GM12878 (cell line): Measurements from ENCODE around the gene ZFP36. TPM values are rescaled to one million over a fixed set of nuclear protein-coding genes. Genes with fewer than 3 reads are reported as not detected.

Experiments used
- BACH1 ChIP-seq: fragments of 450-650 bp; IDR thresholded peaks from 2 replicates; pipeline ENCODE4 v1.6.1; 2017; ENCODE audit warnings: mild to moderate bottlenecking, borderline replicate concordance
- BHLHE40 ChIP-seq, 2 experiments: fragments of 450-650 bp in 1 of 2; IDR thresholded peaks; 2 replicates each; pipeline ENCODE4 v1.6.1; 2011 to 2017; ENCODE audit warnings: low read depth in 2 of 2, borderline replicate concordance in 1 of 2, improper control_type of control experiment in 1 of 2, low read length in 1 of 2, mild to moderate bottlenecking in 1 of 2
- CBX5 ChIP-seq: sonication (generic); IDR thresholded peaks from 2 replicates; pipeline ENCODE4 v1.6.1; 2016; ENCODE audit warnings: low read depth, moderate library complexity, mild to moderate bottlenecking, inconsistent platforms
- CHD1 ChIP-seq: IDR thresholded peaks from 2 replicates; pipeline ENCODE4 v1.6.1; 2012; ENCODE audit warnings: low read depth, low read length, improper control_type of control experiment
- DPF2 ChIP-seq: fragments of 450-650 bp; IDR thresholded peaks from 2 replicates; pipeline ENCODE4 v1.6.1; 2017; ENCODE audit warnings: mild to moderate bottlenecking
- EED ChIP-seq: sonication (generic); IDR thresholded peaks from 2 replicates; pipeline ENCODE4 v1.6.1; 2016; ENCODE audit warnings: antibody characterized with exemption, low read depth
- ELK1 ChIP-seq: IDR thresholded peaks from 2 replicates; pipeline ENCODE4 v1.6.1; 2012; ENCODE audit warnings: low read depth, low read length, improper control_type of control experiment
- HDAC2 ChIP-seq: fragments of 200-600 bp; sonication (generic); IDR thresholded peaks from 2 replicates; pipeline ENCODE4 v1.6.1; 2017
- HDGF ChIP-seq: fragments of 450-650 bp; IDR thresholded peaks from 2 replicates; pipeline ENCODE4 v1.6.1; 2016; ENCODE audit warnings: antibody characterized with exemption
- IKZF2 ChIP-seq, 2 experiments: fragments of 450-650 bp; IDR thresholded peaks; 2 replicates each; pipeline ENCODE4 v1.6.1; 2017; ENCODE audit warnings: mild to moderate bottlenecking in 2 of 2, moderate library complexity in 2 of 2
- IRF4 ChIP-seq: IDR thresholded peaks from 2 replicates; pipeline ENCODE4 v1.6.1; 2011; ENCODE audit warnings: low read depth, low read length
- MAX ChIP-seq: IDR thresholded peaks from 2 replicates; pipeline ENCODE4 v1.6.1; 2012; ENCODE audit warnings: low read depth, low read length, improper control_type of control experiment
- MEF2A ChIP-seq: IDR thresholded peaks from 2 replicates; pipeline ENCODE4 v1.6.1; 2011; ENCODE audit warnings: low read depth, mild to moderate bottlenecking, low read length, moderate library complexity; ENCODE audit not compliant: insufficient read depth
- MXI1 ChIP-seq: fragments of 150-350 bp; IDR thresholded peaks from 2 replicates; pipeline ENCODE4 v1.6.1; 2011; ENCODE audit warnings: low read depth, mild to moderate bottlenecking, inconsistent platforms, low read length, improper control_type of control experiment
- MYB ChIP-seq: fragments of 150-350 bp; IDR thresholded peaks from 2 replicates; pipeline ENCODE4 v1.6.1; 2014; ENCODE audit warnings: mild to moderate bottlenecking, low read depth, low read length, borderline replicate concordance
- NR2F1 ChIP-seq: fragments of 450-650 bp; conservative IDR thresholded peaks from 2 replicates; pipeline ENCODE4 v1.6.1; 2017; ENCODE audit warnings: mild to moderate bottlenecking
- PAX5 ChIP-seq: IDR thresholded peaks from 2 replicates; pipeline ENCODE4 v1.6.1; 2011; ENCODE audit warnings: low read depth, low read length, borderline replicate concordance
- PKNOX1 ChIP-seq: fragments of 450-650 bp; IDR thresholded peaks from 2 replicates; pipeline ENCODE4 v1.6.1; 2016; ENCODE audit warnings: mild to moderate bottlenecking
- POLR2AphosphoS2 ChIP-seq: IDR thresholded peaks from 2 replicates; pipeline ENCODE4 v1.6.1; 2011; ENCODE audit warnings: low read depth, mild to moderate bottlenecking, low read length, improper control_type of control experiment, moderate library complexity
- SMARCA5 ChIP-seq: fragments of 450-650 bp; IDR thresholded peaks from 2 replicates; pipeline ENCODE4 v1.6.1; 2017; ENCODE audit warnings: mild to moderate bottlenecking
- TAF1 ChIP-seq: IDR thresholded peaks from 2 replicates; pipeline ENCODE4 v1.6.1; 2011; ENCODE audit warnings: mild to moderate bottlenecking, low read depth, low read length, borderline replicate concordance
- TCF3 ChIP-seq: IDR thresholded peaks from 2 replicates; pipeline ENCODE4 v1.6.1; 2012; ENCODE audit warnings: low read depth, mild to moderate bottlenecking, low read length, borderline replicate concordance; ENCODE audit not compliant: insufficient read depth
- USF2 ChIP-seq: IDR thresholded peaks from 2 replicates; pipeline ENCODE4 v1.6.1; 2011; ENCODE audit warnings: low read depth, low read length, improper control_type of control experiment, borderline replicate concordance
- WRNIP1 ChIP-seq: IDR thresholded peaks from 2 replicates; pipeline ENCODE4 v1.6.1; 2011; ENCODE audit warnings: low read depth, low read length, improper control_type of control experiment, borderline replicate concordance
- ZNF24 ChIP-seq: fragments of 450-650 bp; IDR thresholded peaks from 2 replicates; pipeline ENCODE4 v1.6.1; 2017; ENCODE audit warnings: antibody characterized with exemption, mild to moderate bottlenecking
- ZNF274 ChIP-seq: IDR thresholded peaks from one replicate; pipeline ENCODE4 v1.8.0; 2011; ENCODE audit not compliant: insufficient read length, insufficient read depth
- polyA plus RNA-seq, 11 experiments: library from polyadenylated mRNA; depleted of rRNA in 4 of 11; unstranded in 6 of 11; stranded (reverse) in 5 of 11; fragments of >200 nt; fragmentation: Nextera tagmentation in 4 of 11; fragmentation: Illumina TruSeq in 1 of 11; extraction: Ambion mirVana in 4 of 11; extraction: Trizol in 1 of 11; gene quantifications; 1 replicate in 1 of 11; 2 replicates in 10 of 11; pipeline versions ENCODE4 v1.2.1 to v1.2.3, GENCODE V29; 2011 to 2016; ENCODE audit warnings: inconsistent platforms in 2 of 11, missing spikeins in 2 of 11, low read depth in 1 of 11
- total RNA-seq, 4 experiments: library from RNA; depleted of rRNA in 3 of 4; stranded (reverse); fragments of >200 nt in 3 of 4; fragmentation: Illumina TruSeq in 1 of 4; extraction: Trizol in 1 of 4; gene quantifications; 2 replicates each; pipeline versions ENCODE4 v1.2.1 to v1.2.3, GENCODE V29; 2013 to 2021

Gene ZFP36
- total and polyA plus RNA-seq, 10 of the 15 experiments (the other 5 are each of a cell fraction or from before 2014, with no cell fraction given): 5.3 to 55.0 (median 18.1) TPM

- TF ChIP-seq USF2 (peak; percentile 23), PKNOX1 (0 out of 2 replicates have a peak, but pooled peaks have one; percentile 67), CHD1 (no peak; the same call in 1 of the 2 replicates), TCF3 (peak; percentile 80), NR2F1 (peak; percentile 55; the same call in 1 of the 2 replicates), MYB (0 out of 2 replicates have a peak, but pooled peaks have one; percentile 16), BHLHE40 (IDR thresholded peaks at IDR 0.05; ENCODE audit: borderline replicate concordance in 1 of 2, low read depth in 2 of 2, low read length in 1 of 2) (peak; percentile 99 to 100), BACH1 (peak; percentile 96), MEF2A (peak; percentile 95), IKZF2 (IDR thresholded peaks at IDR 0.05) (peak; percentile 93 to 97), DPF2 (peak; percentile 93), CBX5 (no peak), ZNF24 (no peak), MAX (peak; percentile 91), MXI1 (peak; percentile 95), ZNF274 (no peak), ELK1 (peak; percentile 86), EED (peak; percentile 84), PAX5 (peak; percentile 62; the same call in 1 of the 2 replicates), IRF4 (0 out of 2 replicates have a peak, but pooled peaks have one; percentile 7), WRNIP1 (no peak), POLR2AphosphoS2 (0 out of 2 replicates have a peak, but pooled peaks have one; percentile 90), HDAC2 (no peak), TAF1 (0 out of 2 replicates have a peak, but pooled peaks have one; percentile 29), SMARCA5 (peak; percentile 67; the same call in 1 of the 2 replicates), HDGF (peak; percentile 31)
Measured at GRCh38 chr19:39402346-39403300, 4.0 kb upstream of the ZFP36 start (continued).
